ENCODE measurements around the gene MFN2. TPM values are rescaled to one million over a fixed set of nuclear protein-coding genes. Genes with fewer than 3 reads are reported as not detected.
A peak's percentile ranks its signal among the peaks of the same experiment; 100 is the strongest.

The MFN2 gene
- total RNA-seq, 3 donors from 2014 or later (not counting 1 experiment from before 2014, with no cell fraction given): 54.7 to 65.9 (median 55.8) TPM

DNA sequence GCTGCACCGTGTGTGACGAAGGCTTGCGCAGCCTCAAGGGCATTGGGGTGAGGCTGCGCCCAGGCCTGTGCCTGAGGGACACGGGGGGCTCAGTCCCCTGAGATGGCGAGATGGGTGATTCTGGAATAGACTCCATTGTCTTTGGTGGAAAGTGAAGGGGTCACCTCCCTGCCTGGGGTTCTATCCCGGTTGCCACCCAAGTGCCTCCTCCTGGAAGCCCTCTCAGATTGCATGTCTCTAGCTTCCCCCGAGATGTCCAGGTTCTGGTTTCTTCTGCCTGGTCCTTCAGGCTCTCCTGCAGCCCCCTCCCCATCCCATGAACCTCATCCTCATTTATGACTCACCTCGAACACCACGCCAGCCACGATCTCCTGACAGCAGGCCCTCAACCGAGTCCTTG is 22.3 kb upstream of the MFN2 start:
- intact Hi-C loops (cut with micrococcal nuclease): no loop called here
- Mint-ChIP-seq H3K9me3 (no peaks in the 10 kb centered on the region), H3K4me3 (no peak overlapping the region), H3K4me1 (peaks cover 0 to 20% of the 10 kb centered on the region in 2 donors), H3K36me3 (no peaks in the 10 kb centered on the region), H3K27me3 (ENCODE audit: low read depth in 2 of 2) (no peaks in the 10 kb centered on the region), H3K27ac (peak overlapping the region in 1 of 2 donors; percentile 72)
- TF ChIP-seq, protein P1, sequence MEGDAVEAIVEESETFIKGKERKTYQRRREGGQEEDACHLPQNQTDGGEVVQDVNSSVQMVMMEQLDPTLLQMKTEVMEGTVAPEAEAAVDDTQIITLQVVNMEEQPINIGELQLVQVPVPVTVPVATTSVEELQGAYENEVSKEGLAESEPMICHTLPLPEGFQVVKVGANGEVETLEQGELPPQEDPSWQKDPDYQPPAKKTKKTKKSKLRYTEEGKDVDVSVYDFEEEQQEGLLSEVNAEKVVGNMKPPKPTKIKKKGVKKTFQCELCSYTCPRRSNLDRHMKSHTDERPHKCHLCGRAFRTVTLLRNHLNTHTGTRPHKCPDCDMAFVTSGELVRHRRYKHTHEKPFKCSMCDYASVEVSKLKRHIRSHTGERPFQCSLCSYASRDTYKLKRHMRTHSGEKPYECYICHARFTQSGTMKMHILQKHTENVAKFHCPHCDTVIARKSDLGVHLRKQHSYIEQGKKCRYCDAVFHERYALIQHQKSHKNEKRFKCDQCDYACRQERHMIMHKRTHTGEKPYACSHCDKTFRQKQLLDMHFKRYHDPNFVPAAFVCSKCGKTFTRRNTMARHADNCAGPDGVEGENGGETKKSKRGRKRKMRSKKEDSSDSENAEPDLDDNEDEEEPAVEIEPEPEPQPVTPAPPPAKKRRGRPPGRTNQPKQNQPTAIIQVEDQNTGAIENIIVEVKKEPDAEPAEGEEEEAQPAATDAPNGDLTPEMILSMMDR (IDR thresholded peaks at IDR 0.05): no peak
- no peak for DNase-seq
- no peak for ATAC-seq
- H3K36me3 ChIP-seq (ENCODE audit: control insufficient read depth, insufficient read depth, low read length): peaks cover 10% of the 10 kb centered on the region
- no peak overlapping the region for H3K27ac ChIP-seq (ENCODE audit: low read length)
- peaks cover 41% of the 10 kb centered on the region for H3K4me1 ChIP-seq (ENCODE audit: control insufficient read depth, insufficient read depth, low read length)
- no peaks in the 10 kb centered on the region for H3K9me3 ChIP-seq (ENCODE audit: control insufficient read depth, insufficient read depth, low read length)
- WGBS (ENCODE audit: insufficient coverage): 97% methylated on average over 12 of the region's 12 CpGs
- no peaks in the 10 kb centered on the region for H3K27me3 ChIP-seq (ENCODE audit: control insufficient read depth, insufficient read depth, low read length)
- no peak overlapping the region for H3K4me3 ChIP-seq (ENCODE audit: low read length)

DNA sequence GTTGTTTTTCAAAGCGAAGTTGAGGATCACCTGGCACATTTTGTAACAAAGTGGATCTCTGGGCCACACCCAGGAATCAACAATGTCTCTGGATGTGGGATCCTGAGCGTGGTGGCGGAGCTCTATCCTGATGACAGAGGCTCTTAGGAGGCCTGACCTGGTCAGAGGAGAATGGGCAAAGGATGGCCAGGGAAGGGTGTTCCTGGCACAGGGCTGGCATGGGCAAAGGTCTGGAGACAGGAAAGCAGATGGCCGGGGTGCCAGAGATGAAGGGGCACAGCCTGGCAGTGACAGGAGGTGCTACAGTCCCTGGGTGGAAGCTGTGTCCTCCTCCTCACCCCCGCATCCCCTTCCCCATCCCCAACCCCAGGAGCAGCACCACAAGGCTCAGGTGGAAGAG is 20.0 kb upstream of the MFN2 start:
- TF ChIP-seq, protein P1 (IDR thresholded peaks at IDR 0.05): no peak
- H3K27ac ChIP-seq (ENCODE audit: low read length): no peak overlapping the region
- DNase-seq: no peak
- H3K4me3 Mint-ChIP-seq: no peak overlapping the region
- peaks cover 25% of the 10 kb centered on the region for H3K36me3 ChIP-seq (ENCODE audit: control insufficient read depth, insufficient read depth, low read length)
- H3K36me3 Mint-ChIP-seq: no peaks in the 10 kb centered on the region
- H3K4me3 ChIP-seq (ENCODE audit: low read length): no peak overlapping the region
- ATAC-seq: no peak
- H3K4me1 Mint-ChIP-seq: peaks cover 0 to 19% of the 10 kb centered on the region in 2 donors
- no peaks in the 10 kb centered on the region for H3K9me3 Mint-ChIP-seq
- peak overlapping the region in 1 of 2 donors; percentile 57 for H3K27ac Mint-ChIP-seq
- H3K9me3 ChIP-seq (ENCODE audit: control insufficient read depth, insufficient read depth, low read length): no peaks in the 10 kb centered on the region
- 97% methylated on average over 5 of the region's 5 CpGs for WGBS (ENCODE audit: insufficient coverage)
- no peaks in the 10 kb centered on the region for H3K27me3 ChIP-seq (ENCODE audit: control insufficient read depth, insufficient read depth, low read length)
- intact Hi-C loops (cut with micrococcal nuclease): no loop called here
- peaks cover 18% of the 10 kb centered on the region for H3K4me1 ChIP-seq (ENCODE audit: control insufficient read depth, insufficient read depth, low read length)
- H3K27me3 Mint-ChIP-seq (ENCODE audit: low read depth in 2 of 2): no peaks in the 10 kb centered on the region

DNA sequence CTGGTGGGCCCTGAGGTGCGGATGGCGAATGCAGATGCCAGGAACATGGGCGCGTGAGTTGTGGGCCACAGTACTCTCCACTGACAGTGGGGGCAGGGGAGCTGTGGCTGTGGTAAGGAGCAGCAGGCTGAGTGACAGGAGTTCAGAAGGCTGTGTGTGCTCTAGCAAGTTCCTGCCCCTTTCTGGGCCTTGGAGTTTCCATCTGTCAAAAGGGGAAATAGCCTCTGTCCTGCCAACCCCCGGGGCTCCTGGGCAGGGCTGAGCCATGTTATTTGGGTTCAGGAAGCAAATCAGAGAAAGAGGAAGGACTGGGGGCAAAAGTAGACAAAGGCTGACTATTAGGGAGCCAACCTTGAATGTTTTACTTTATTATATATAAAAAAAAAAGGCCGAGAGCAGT is 19.5 kb upstream of the MFN2 start:
- TF ChIP-seq, protein P1 (IDR thresholded peaks at IDR 0.05): no peak
- H3K27me3 Mint-ChIP-seq (ENCODE audit: low read depth in 2 of 2): no peaks in the 10 kb centered on the region
- no peaks in the 10 kb centered on the region for H3K27me3 ChIP-seq (ENCODE audit: control insufficient read depth, insufficient read depth, low read length)
- H3K9me3 ChIP-seq (ENCODE audit: control insufficient read depth, insufficient read depth, low read length): no peaks in the 10 kb centered on the region
- H3K36me3 Mint-ChIP-seq: no peaks in the 10 kb centered on the region
- H3K36me3 ChIP-seq (ENCODE audit: control insufficient read depth, insufficient read depth, low read length): peaks cover 27% of the 10 kb centered on the region
- H3K4me1 ChIP-seq (ENCODE audit: control insufficient read depth, insufficient read depth, low read length): peaks cover 14% of the 10 kb centered on the region
- no peak overlapping the region for H3K4me3 Mint-ChIP-seq
- no peak overlapping the region for H3K27ac ChIP-seq (ENCODE audit: low read length)
- ATAC-seq (peak in 2 of 3 donors; percentile 32 to 59), DNase-seq (no peak)
- H3K4me1 Mint-ChIP-seq: peaks cover 0 to 19% of the 10 kb centered on the region in 2 donors
- WGBS (ENCODE audit: insufficient coverage): 75% methylated on average over 6 of the region's 6 CpGs
- H3K27ac Mint-ChIP-seq: peak overlapping the region in 1 of 2 donors; percentile 57
- intact Hi-C loops (cut with micrococcal nuclease): no loop called here
- no peaks in the 10 kb centered on the region for H3K9me3 Mint-ChIP-seq
- H3K4me3 ChIP-seq (ENCODE audit: low read length): no peak overlapping the region

DNA sequence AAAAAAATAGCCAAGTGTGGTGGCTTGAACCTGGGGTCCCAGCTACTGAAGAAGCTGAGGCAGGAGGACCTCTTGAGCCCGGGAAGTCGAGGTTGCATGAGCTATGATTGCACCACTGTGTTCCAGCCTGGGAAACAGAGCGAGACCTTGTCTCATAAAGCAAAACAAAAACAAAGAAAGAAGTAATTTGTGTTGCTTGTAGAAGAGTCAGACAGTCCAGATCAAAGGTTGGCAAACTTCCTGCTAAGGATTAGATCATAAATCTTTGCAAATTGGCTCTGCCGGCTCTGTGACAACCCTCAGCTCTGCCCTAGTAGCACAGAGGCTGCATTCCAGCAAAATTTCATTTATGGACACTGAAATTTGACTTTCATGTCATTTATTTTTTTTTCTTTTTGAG is 19.0 kb upstream of the MFN2 start:
- Histone ChIP-seq H3K4me3 (ENCODE audit: low read length) (no peak overlapping the region), H3K27ac (ENCODE audit: low read length) (no peak overlapping the region), H3K36me3 (ENCODE audit: control insufficient read depth, insufficient read depth, low read length) (peaks cover 30% of the 10 kb centered on the region), H3K9me3 (ENCODE audit: control insufficient read depth, insufficient read depth, low read length) (no peaks in the 10 kb centered on the region), H3K4me1 (ENCODE audit: control insufficient read depth, insufficient read depth, low read length) (peaks cover 9% of the 10 kb centered on the region), H3K27me3 (ENCODE audit: control insufficient read depth, insufficient read depth, low read length) (no peaks in the 10 kb centered on the region)
- WGBS (ENCODE audit: insufficient coverage): 66% methylated on average over 4 of the region's 4 CpGs
- no peaks in the 10 kb centered on the region for H3K36me3 Mint-ChIP-seq
- H3K27ac Mint-ChIP-seq: no peak overlapping the region
- H3K4me1 Mint-ChIP-seq: peaks cover 0 to 19% of the 10 kb centered on the region in 2 donors
- no peaks in the 10 kb centered on the region for H3K9me3 Mint-ChIP-seq
- no peak overlapping the region for H3K4me3 Mint-ChIP-seq
- H3K27me3 Mint-ChIP-seq (ENCODE audit: low read depth in 2 of 2): no peaks in the 10 kb centered on the region
- TF ChIP-seq, protein P1 (IDR thresholded peaks at IDR 0.05): no peak
- DNase-seq (no peak), ATAC-seq (no peak)
- intact Hi-C loops (cut with micrococcal nuclease): no loop called here

Data from natural killer cell (primary cell).